Prostate gland (tissue), 2 donors: ENCODE results near the gene PLCG2. TPM values are rescaled to one million over a fixed set of nuclear protein-coding genes. Genes with fewer than 3 reads are reported as not detected.
"Not testable (repeated sequence)": the region's sequence is repeated elsewhere in the genome, so short reads cannot be mapped to it uniquely, and the experiment has no call there.

Experiments used
- DNase-seq: peaks from one replicate; pipeline ENCODE4 v3.0.0-alpha.2; 2019; ENCODE audit warnings: low spot score
- H3K27ac ChIP-seq, 2 donors: fragments of 200-600 bp; sonication (generic); 2 replicates each; pipeline ENCODE4 v1.5.1; 2017 to 2019
- H3K27me3 ChIP-seq: fragments of 200-600 bp; sonication (generic); replicated peaks from 2 replicates; pipeline ENCODE4 v1.5.1; 2019; ENCODE audit not compliant: insufficient read depth
- H3K36me3 ChIP-seq, 2 donors: fragments of 200-600 bp; sonication (generic); 1 replicate in 1 of 2; 2 replicates in 1 of 2; pipeline versions ENCODE4 v1.5.1 to v1.8.1; 2017 to 2019
- H3K4me1 ChIP-seq: fragments of 200-600 bp; sonication (generic); replicated peaks from 2 replicates; pipeline ENCODE4 v1.5.1; 2019
- H3K4me3 ChIP-seq, 2 donors: fragments of 200-600 bp; sonication (generic); 2 replicates each; pipeline ENCODE4 v1.5.1; 2017 to 2019
- H3K9me3 ChIP-seq: fragments of 200-600 bp; sonication (generic); 2 replicates; pipeline ENCODE4 v1.5.1; 2017
- CTCF ChIP-seq, 4 experiments: fragments of 200-600 bp in 2 of 4; fragments of 450-650 bp in 2 of 4; sonication (generic) in 2 of 4; IDR thresholded peaks; 1 replicate in 3 of 4; 2 replicates in 1 of 4; pipeline ENCODE4 v1.5.1; 2016 to 2019; ENCODE audit warnings: antibody characterized with exemption in 4 of 4, mild to moderate bottlenecking in 2 of 4, moderate library complexity in 2 of 4
- POLR2A ChIP-seq: fragments of 450-650 bp; IDR thresholded peaks from one replicate; pipeline ENCODE4 v1.6.1; 2016; ENCODE audit warnings: antibody characterized with exemption, mild to moderate bottlenecking
- POLR2AphosphoS5 ChIP-seq: sonication (generic); formaldehyde crosslinking; IDR thresholded peaks from one replicate; pipeline ENCODE4 v1.6.1; 2017; ENCODE audit warnings: antibody characterized with exemption
- WGBS: methylation state at CpG from one replicate; pipeline ENCODE4 v1.1.5; 2018; 5-methylcytosine and 5-hydroxymethylcytosine counted together
- intact Hi-C: fragments of 100-400 bp; cut with DNase I; formaldehyde crosslinking; loops from one replicate; pipeline ENCODE4 v1.14.2; 2022
- total RNA-seq, 2 donors: library from RNA; depleted of rRNA; stranded (reverse); fragments of >200 nt; gene quantifications; one replicate each; pipeline ENCODE4 v1.1.0, GENCODE V29; 2016

The PLCG2 gene
- total RNA-seq, 2 donors from 2014 or later, result 10.3 to 12.8 TPM

GRCh38 chr16:81876273-81876900 is 97.3 kb downstream of the PLCG2 start:
- Histone ChIP-seq H3K27ac (no peak overlapping the region), H3K4me3 (no peak overlapping the region), H3K27me3 (no peaks in the 10 kb centered on the region), H3K9me3 (no peaks in the 10 kb centered on the region), H3K4me1 (no peaks in the 10 kb centered on the region), H3K36me3 (no peaks in the 10 kb centered on the region)
- 84% methylated on average over 10 of the region's 10 CpGs for WGBS
- intact Hi-C loops, result no loop called here
- TF ChIP-seq CTCF (IDR thresholded peaks at IDR 0.05), result no peak
- no peak for TF ChIP-seq POLR2AphosphoS5
- TF ChIP-seq POLR2A, result no peak
- no peak for DNase-seq

- H3K4me1 ChIP-seq, DNase-seq, H3K9me3 ChIP-seq, H3K36me3 ChIP-seq, H3K27me3 ChIP-seq, H3K27ac ChIP-seq, intact Hi-C loops, H3K4me3 ChIP-seq: not testable (repeated sequence)
- 90% methylated on average over 12 of the region's 12 CpGs for WGBS
These were observed 98.4 kb downstream of the PLCG2 start for GRCh38 chr16:81877490-81877889.

GRCh38 chr16:81878529-81878928 is 99.4 kb downstream of the PLCG2 start:
- H3K27ac ChIP-seq, result no peak overlapping the region
- 83% methylated on average over 10 of the region's 10 CpGs for WGBS
- no peaks in the 10 kb centered on the region for H3K9me3 ChIP-seq
- H3K4me1 ChIP-seq, result no peaks in the 10 kb centered on the region
- no peak for DNase-seq
- TF ChIP-seq POLR2AphosphoS5 (no peak), POLR2A (no peak), CTCF (IDR thresholded peaks at IDR 0.05) (no peak)
- no peaks in the 10 kb centered on the region for H3K36me3 ChIP-seq
- H3K27me3 ChIP-seq, result no peaks in the 10 kb centered on the region
- no peak overlapping the region for H3K4me3 ChIP-seq
- intact Hi-C loops, result no loop called here

- H3K9me3 ChIP-seq, result no peaks in the 10 kb centered on the region
- TF ChIP-seq POLR2AphosphoS5, result no peak
- no peak for TF ChIP-seq POLR2A
- TF ChIP-seq CTCF (IDR thresholded peaks at IDR 0.05), result no peak
- no peaks in the 10 kb centered on the region for H3K36me3 ChIP-seq
- intact Hi-C loops, result no loop called here
- 79% methylated on average over 7 of the region's 7 CpGs for WGBS
- H3K27ac ChIP-seq, result no peak overlapping the region
- no peaks in the 10 kb centered on the region for H3K27me3 ChIP-seq
- H3K4me1 ChIP-seq, result no peaks in the 10 kb centered on the region
- DNase-seq, result no peak
- no peak overlapping the region for H3K4me3 ChIP-seq
These were observed 100.5 kb downstream of the PLCG2 start for GRCh38 chr16:81879625-81880024.

- Histone ChIP-seq H3K27ac (no peak overlapping the region), H3K36me3 (no peaks in the 10 kb centered on the region), H3K9me3 (no peaks in the 10 kb centered on the region), H3K4me3 (no peak overlapping the region), H3K4me1 (no peaks in the 10 kb centered on the region), H3K27me3 (no peaks in the 10 kb centered on the region)
- intact Hi-C loops, result no loop called here
- no peak for DNase-seq
- WGBS, result 81% methylated on average over 13 of the region's 13 CpGs
- TF ChIP-seq CTCF (IDR thresholded peaks at IDR 0.05) (no peak), POLR2A (no peak), POLR2AphosphoS5 (no peak)
These were observed 101.7 kb downstream of the PLCG2 start for GRCh38 chr16:81880816-81881215.
